GM18907 (cell line): ENCODE data around the gene DCTN3.

Experiments used
- ATAC-seq: cut with Tn5 transposase; IDR thresholded peaks from one replicate; pipeline ENCODE4 v1.9.1; 2021; ENCODE audit warnings: mild to moderate bottlenecking, moderate library complexity; ENCODE audit not compliant: unreplicated experiment

The DCTN3 gene

DNA sequence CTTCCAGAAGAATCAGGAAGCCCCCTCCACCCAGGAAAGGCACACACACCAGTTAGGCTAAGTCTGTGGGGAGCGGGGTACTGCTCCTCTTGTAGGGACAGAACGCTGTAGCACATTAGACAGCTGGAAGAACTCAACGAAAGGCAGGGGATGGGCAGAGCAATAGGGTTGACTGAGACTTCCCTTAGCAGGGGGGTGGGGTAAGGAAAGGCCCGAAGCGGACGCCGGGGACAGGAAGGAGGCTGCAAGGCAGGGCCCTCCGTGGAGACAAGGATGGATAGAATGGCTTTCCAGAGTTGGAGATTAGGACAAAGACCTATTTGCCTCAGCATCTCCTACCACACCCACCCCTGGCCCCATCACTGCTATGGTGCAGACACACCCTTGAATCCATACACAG is 45.1 kb downstream of the DCTN3 start:
- no peak for ATAC-seq

DNA sequence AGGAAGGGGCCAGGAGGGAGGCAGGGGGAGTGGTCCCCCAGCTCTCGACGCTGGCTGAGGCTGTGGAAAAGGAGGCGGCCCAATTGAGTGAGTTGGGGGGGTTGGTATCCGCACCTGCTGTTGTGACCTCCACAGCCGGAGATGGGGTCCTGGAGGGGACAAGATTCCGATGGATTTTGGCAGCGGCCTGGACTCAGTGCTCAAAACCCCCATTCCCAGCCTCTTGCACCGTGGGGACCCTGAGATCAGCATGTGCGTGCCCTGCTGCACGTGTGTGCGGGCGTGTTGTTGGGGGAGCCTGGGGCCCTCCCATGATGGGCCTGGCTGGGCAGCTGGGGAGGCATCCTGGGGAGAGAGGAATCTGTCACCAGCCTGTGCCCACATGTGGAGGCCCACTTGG is 45.7 kb downstream of the DCTN3 start:
- no peak for ATAC-seq

GRCh38 chr9:34573599-34574325 is 46.5 kb downstream of the DCTN3 start:
- no peak for ATAC-seq

GRCh38 chr9:34572628-34573027 is 47.7 kb downstream of the DCTN3 start:
- no peak for ATAC-seq

DNA sequence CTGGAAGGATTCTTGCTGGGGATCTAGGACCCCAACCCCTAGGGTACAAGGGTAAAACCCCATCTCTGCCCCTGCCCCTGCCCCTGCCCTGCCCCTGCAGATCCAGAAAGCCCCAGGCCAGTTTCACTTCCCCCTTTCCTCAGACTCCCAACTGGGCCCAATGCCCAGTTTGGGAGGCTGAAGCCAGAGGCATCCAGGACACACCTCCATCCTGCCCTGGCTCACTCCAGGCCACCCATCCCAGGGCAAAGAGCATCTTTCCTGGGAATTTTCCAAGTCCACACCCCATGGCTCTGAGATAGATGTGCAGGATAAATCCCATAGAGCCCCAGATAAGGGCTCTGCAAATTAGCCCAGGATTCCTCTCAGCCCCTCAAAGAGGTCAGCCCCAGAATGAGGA is 48.2 kb downstream of the DCTN3 start:
- no peak for ATAC-seq

DNA sequence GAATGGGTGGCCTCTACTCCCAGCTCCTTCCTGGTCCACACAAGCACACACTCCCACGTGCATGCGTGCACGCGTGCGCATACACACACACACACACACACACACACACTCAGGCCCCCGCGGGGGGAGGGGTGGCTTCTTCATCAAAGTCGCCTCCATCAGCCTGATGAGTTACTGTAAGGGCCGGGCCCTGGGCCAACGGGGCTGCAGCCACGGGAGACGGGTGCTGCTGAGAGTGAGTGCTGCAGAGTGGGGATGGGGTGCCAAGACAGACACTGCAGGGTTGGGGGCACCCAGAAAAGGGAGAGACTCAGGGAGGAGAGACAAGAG is 48.8 kb downstream of the DCTN3 start:
- ATAC-seq, result no peak

DNA sequence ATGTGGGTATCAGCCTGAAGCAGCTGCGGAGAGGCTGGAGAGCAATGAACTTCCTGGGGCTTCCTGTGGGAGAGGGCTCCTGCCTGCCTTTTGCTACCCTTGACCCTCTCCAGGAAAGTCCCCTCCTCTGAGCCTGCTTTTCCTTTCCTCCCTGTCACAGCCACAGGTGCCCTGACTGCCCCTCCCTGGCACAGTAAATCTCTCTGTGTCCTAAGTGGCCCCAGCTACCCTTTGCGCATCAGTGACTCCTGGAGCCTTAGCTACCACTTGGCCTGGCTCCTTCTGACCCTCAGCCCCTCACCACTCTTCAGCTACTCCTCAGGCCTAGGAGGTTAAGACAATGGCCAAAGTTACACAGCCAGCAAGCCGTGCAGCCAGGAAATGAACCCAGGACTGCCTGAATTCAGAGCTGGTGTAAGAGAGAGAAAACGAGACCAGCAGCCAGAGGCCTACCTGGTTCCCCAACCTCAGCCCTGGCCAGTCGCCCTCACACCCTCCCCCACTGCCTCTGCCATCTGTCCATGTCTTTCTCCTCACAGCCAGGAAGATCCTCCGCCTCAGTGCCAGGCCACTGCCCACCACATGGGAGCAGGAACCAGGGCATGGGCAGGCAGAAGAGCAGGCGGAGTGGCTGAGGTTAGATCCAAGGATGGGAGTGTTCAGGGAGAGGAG is 49.4 kb downstream of the DCTN3 start:
- no peak for ATAC-seq

GRCh38 chr9:34570376-34570775 is 49.9 kb downstream of the DCTN3 start:
- no peak for ATAC-seq

GRCh38 chr9:34568774-34569173 is 51.5 kb downstream of the DCTN3 start:
- no peak for ATAC-seq

GRCh38 chr9:34568133-34568532 is 52.2 kb downstream of the DCTN3 start:
- no peak for ATAC-seq

DNA sequence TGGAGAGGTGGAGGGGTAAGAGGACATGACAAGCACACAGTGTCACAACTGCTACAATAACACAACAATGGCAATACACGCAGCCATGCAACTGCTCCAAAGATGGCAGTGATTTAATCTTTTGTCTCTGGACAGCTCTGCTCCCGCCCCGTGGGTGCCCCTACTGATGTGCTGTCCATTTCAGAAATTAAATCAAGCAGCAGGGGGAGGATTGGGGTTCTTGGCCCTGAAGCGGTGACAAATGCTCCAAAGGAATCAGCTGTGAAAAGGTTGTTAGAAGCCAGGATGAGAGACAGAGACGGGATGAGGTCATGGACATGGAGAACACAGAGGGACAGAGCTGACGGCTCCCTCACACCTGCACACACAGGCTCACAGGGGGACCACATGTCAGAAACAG is 53.3 kb downstream of the DCTN3 start:
- ATAC-seq, result no peak

DNA sequence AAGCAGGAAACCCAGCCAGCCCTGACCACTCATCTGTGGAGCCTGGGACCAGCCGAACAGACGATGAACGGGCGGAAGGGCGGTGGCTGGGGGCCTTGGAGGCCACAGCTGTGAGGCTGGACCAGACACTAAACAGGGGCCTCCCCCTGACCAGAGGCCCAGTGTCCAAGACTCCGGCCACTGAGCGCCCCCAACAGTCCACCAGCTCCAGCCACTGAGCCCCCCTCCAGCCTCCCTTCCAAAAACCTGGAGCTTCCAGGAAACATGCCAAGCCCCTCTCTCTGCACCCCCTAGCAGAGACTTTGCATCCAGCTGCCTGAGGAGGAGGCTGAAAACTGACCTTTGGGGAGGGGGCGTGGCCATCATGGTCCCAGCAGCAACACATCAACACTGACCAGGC is 54.0 kb downstream of the DCTN3 start:
- no peak for ATAC-seq

DNA sequence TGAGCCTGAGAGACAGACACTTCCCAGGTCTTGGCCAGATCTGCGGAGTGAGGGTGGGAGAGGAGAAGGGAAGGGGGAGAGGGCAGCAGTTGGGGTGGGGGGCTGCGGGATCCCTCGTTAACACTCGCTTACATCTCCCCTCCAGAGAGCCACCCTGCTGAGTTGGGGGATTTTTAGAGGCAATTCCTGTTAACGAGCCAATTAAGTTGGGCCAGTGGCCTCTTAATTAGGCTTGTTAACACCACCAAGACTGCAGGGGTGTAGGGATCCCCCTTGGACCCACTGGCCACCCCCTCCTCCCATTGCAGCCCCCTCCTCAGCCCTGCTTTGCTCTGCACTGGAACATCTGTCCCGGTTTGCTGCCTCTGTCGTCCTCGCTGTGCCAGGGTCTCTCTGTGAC is 54.4 kb downstream of the DCTN3 start:
- ATAC-seq, result no peak

- no peak for ATAC-seq
These were observed 55.7 kb downstream of the DCTN3 start for GRCh38 chr9:34564617-34565016.
